Adrenal gland (tissue), 12 donors: ENCODE measurements around the gene ZNHIT2. TPM values are rescaled to one million over a fixed set of nuclear protein-coding genes. Genes with fewer than 3 reads are reported as not detected.

Source experiments
- DNase-seq, 7 donors: peaks; one replicate each; pipeline ENCODE4 v3.0.0-alpha.2; 2019 to 2020
- H3K27ac ChIP-seq, 5 donors: fragments of 200-600 bp; sonication (generic) in 4 of 5; 1 replicate in 3 of 5; 2 replicates in 2 of 5; pipeline versions ENCODE4 v1.5.1 to v1.8.0; 2016 to 2020; ENCODE audit warnings: mild to moderate bottlenecking in 1 of 5
- H3K27me3 ChIP-seq: fragments of 200-600 bp; 2 replicates; pipeline ENCODE4 v1.8.0; 2021
- H3K36me3 ChIP-seq, 2 donors: fragments of 200-600 bp; replicated peaks in 1 of 2; 1 replicate in 1 of 2; 2 replicates in 1 of 2; pipeline versions ENCODE4 v1.5.1 to v1.8.0; 2018 to 2022
- H3K4me1 ChIP-seq, 2 donors: fragments of 200-600 bp; replicated peaks in 1 of 2; 1 replicate in 1 of 2; 2 replicates in 1 of 2; pipeline versions ENCODE4 v1.5.1 to v1.8.0; 2018 to 2021
- H3K4me3 ChIP-seq, 4 donors: fragments of 200-600 bp; sonication (generic) in 3 of 4; one replicate each; pipeline ENCODE4 v1.5.1; 2016 to 2018
- H3K9me3 ChIP-seq, 3 donors: fragments of 200-600 bp; sonication (generic) in 1 of 3; replicated peaks in 1 of 3; 1 replicate in 2 of 3; 2 replicates in 1 of 3; pipeline versions ENCODE4 v1.5.1 to v1.8.0; 2016 to 2021
- CTCF ChIP-seq, 6 experiments: fragments of 450-650 bp in 4 of 6; fragments of 200-600 bp in 2 of 6; sonication (generic) in 1 of 6; IDR thresholded peaks; 1 replicate in 5 of 6; 2 replicates in 1 of 6; pipeline versions ENCODE4 v1.5.1 to v1.8.0; 2016 to 2021; ENCODE audit warnings: antibody characterized with exemption in 6 of 6, mild to moderate bottlenecking in 2 of 6, moderate library complexity in 1 of 6
- POLR2A ChIP-seq, 2 donors: fragments of 450-650 bp; IDR thresholded peaks; one replicate each; pipeline ENCODE4 v1.6.1; 2017; ENCODE audit warnings: antibody characterized with exemption in 2 of 2, mild to moderate bottlenecking in 2 of 2, moderate library complexity in 1 of 2
- WGBS, 4 donors: extraction: QIAGEN DNeasy Blood & Tissue Kit in 2 of 4; methylation state at CpG; one replicate each; pipeline versions ENCODE4 v1.1.5 to v1.1.7; 2013 to 2017; 5-methylcytosine and 5-hydroxymethylcytosine counted together
- intact Hi-C, 2 donors: fragments of 100-400 bp; cut with DNase I; formaldehyde crosslinking; loops; one replicate each; pipeline versions ENCODE4 v1.14.1 to v1.15.0; 2022 to 2023
- polyA plus RNA-seq, 3 donors: library from polyadenylated mRNA; stranded (reverse); fragments of 200-250 nt in 2 of 3; fragments of 350-450 nt in 1 of 3; fragmentation: Illumina TruSeq in 1 of 3; extraction: RNeasy Lipid Tissue Mini Kit (QIAGEN cat#74804) in 1 of 3; gene quantifications; one replicate each; pipeline ENCODE4 v1.2.3, GENCODE V29; 2013 to 2014
- total RNA-seq, 9 donors: library from RNA; depleted of rRNA in 4 of 9; stranded (reverse); fragments of >200 nt in 4 of 9; fragments of 120-200 nt in 1 of 9; fragmentation: NEBNext Ultra II Directional in 1 of 9; extraction: Animal tissue kit (Norgen Biotek cat#: 25700) in 1 of 9; gene quantifications; one replicate each; pipeline versions ENCODE4 v1.1.0 to v1.2.4, GENCODE V29; 2013 to 2023
- donor health status: healthy with polysubstance abuse.
- donor health status: Bipolar disorder and iron deficiency.
- donor health status: DM: yes; HTN: yes; CAD: no.
- donor health status: DM: no; HTN: no; CAD: no.
- donor health status: DM: no; HTN: no; CAD: no.
- donor health status: DM: yes; HTN: yes; CAD: no.

ZNHIT2 gene
- total and polyA plus RNA-seq, 12 donors: 0.48 to 39.8 (median 20.5) TPM

- no peak for TF ChIP-seq POLR2A (IDR thresholded peaks at IDR 0.05)
- TF ChIP-seq CTCF (IDR thresholded peaks at IDR 0.05): peak in 3 of 6 experiments; percentile 2 to 34 (median 28)
- H3K27me3 ChIP-seq: no peaks in the 10 kb centered on the region
- H3K36me3 ChIP-seq: peaks cover 0 to 37% of the 10 kb centered on the region in 2 donors
- H3K9me3 ChIP-seq: no peaks in the 10 kb centered on the region
- intact Hi-C loops: no loop called here
- H3K4me3 ChIP-seq: no peak overlapping the region
- H3K27ac ChIP-seq: peak overlapping the region in 3 of 5 donors; percentile 45 to 94 (median 66)
- 70 to 79% (median 73%) methylated on average over 18 of the region's 18 CpGs for WGBS, 4 donors
- DNase-seq: peak in 3 of 7 donors; percentile 16 to 41 (median 22)
- H3K4me1 ChIP-seq: peaks cover 43 to 56% of the 10 kb centered on the region in 2 donors
These were observed 766 bp upstream of the ZNHIT2 start for GRCh38 chr11:65118097-65118837.

- Histone ChIP-seq H3K9me3 (no peaks in the 10 kb centered on the region), H3K4me3 (peak overlapping the region in 3 of 4 donors; percentile 51 to 95 (median 85)), H3K36me3 (peaks cover 0 to 37% of the 10 kb centered on the region in 2 donors), H3K4me1 (peaks cover 44 to 61% of the 10 kb centered on the region in 2 donors), H3K27me3 (no peaks in the 10 kb centered on the region), H3K27ac (peak overlapping the region; percentile 57 to 95 (median 94))
- 4 to 65% (median 17%) methylated on average over 18 to 68 of the region's 68 CpGs for WGBS, 4 donors
- DNase-seq: peak; percentile 63 to 85 (median 80)
- peak in 1 of 2 donors; percentile 79 for TF ChIP-seq POLR2A (IDR thresholded peaks at IDR 0.05)
- no peak for TF ChIP-seq CTCF (IDR thresholded peaks at IDR 0.05)
- intact Hi-C loops: no loop called here
These were observed 913 bp downstream of the ZNHIT2 start for GRCh38 chr11:65116370-65117205.

- TF ChIP-seq POLR2A (IDR thresholded peaks at IDR 0.05) (no peak), CTCF (IDR thresholded peaks at IDR 0.05) (no peak)
- intact Hi-C loops: no loop called here
- 83 to 92% (median 91%) methylated on average over 10 to 21 of the region's 21 CpGs for WGBS, 4 donors
- no peaks in the 10 kb centered on the region for H3K27me3 ChIP-seq
- no peak overlapping the region for H3K4me3 ChIP-seq
- H3K9me3 ChIP-seq: no peaks in the 10 kb centered on the region
- peaks cover 48 to 62% of the 10 kb centered on the region in 2 donors for H3K4me1 ChIP-seq
- peak overlapping the region in 3 of 5 donors; percentile 89 to 95 (median 94) for H3K27ac ChIP-seq
- DNase-seq: peak in 3 of 7 donors; percentile 12 to 45 (median 39)
- H3K36me3 ChIP-seq: peaks cover 0 to 34% of the 10 kb centered on the region in 2 donors
These were observed 2.0 kb downstream of the ZNHIT2 start for GRCh38 chr11:65115361-65116082.
